ENCODE results near the gene SHC4. TPM values are rescaled to one million over a fixed set of nuclear protein-coding genes. Genes with fewer than 3 reads are reported as not detected.

SHC4 gene
- total RNA-seq, 1 experiment from 2014 or later, result not detected

DNA sequence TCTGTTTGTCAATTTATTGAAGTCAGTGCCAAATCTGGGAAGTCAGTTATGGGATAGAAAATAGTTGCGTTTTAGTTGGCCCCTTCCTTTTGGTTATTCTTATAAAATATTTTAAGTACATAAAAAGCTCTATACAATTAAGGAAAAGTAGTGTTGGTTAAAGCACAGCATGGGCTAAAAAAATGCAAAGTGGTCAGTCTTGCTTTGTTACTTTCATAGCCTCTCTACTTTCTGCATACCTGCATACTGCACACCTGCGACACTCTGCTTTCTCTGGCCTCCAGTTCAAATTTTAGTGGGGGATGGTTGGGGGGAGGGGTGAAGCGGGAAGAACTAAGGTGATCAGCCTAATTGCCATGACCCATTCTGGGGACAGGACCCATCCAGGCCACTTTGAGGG, 21.8 kb upstream of the SHC4 start:
- Mint-ChIP-seq H3K36me3 (ENCODE audit: insufficient read depth, unreplicated experiment) (peaks cover 7% of the 10 kb centered on the region), H3K27me3 (ENCODE audit: insufficient read depth, unreplicated experiment) (no peaks in the 10 kb centered on the region), H3K4me1 (ENCODE audit: low read depth, unreplicated experiment) (no peaks in the 10 kb centered on the region), H3K27ac (ENCODE audit: unreplicated experiment) (no peak overlapping the region), H3K4me3 (ENCODE audit: unreplicated experiment) (no peak overlapping the region), H3K9me3 (ENCODE audit: unreplicated experiment) (no peaks in the 10 kb centered on the region)
- CTCF ChIA-PET, result no interaction called here
- intact Hi-C loops (cut with micrococcal nuclease; ENCODE audit: unreplicated experiment), result no loop called here
- Histone ChIP-seq H3K4me3 (ENCODE audit: low read depth, low read length) (no peak overlapping the region), H3K36me3 (ENCODE audit: control insufficient read depth, insufficient read depth, low read length) (no peaks in the 10 kb centered on the region), H3K27me3 (replicated peaks; ENCODE audit: control insufficient read depth, insufficient read depth, low read length) (no peaks in the 10 kb centered on the region), H3K9me3 (no peaks in the 10 kb centered on the region), H3K4me1 (no peaks in the 10 kb centered on the region)
- TF ChIP-seq, protein P1, sequence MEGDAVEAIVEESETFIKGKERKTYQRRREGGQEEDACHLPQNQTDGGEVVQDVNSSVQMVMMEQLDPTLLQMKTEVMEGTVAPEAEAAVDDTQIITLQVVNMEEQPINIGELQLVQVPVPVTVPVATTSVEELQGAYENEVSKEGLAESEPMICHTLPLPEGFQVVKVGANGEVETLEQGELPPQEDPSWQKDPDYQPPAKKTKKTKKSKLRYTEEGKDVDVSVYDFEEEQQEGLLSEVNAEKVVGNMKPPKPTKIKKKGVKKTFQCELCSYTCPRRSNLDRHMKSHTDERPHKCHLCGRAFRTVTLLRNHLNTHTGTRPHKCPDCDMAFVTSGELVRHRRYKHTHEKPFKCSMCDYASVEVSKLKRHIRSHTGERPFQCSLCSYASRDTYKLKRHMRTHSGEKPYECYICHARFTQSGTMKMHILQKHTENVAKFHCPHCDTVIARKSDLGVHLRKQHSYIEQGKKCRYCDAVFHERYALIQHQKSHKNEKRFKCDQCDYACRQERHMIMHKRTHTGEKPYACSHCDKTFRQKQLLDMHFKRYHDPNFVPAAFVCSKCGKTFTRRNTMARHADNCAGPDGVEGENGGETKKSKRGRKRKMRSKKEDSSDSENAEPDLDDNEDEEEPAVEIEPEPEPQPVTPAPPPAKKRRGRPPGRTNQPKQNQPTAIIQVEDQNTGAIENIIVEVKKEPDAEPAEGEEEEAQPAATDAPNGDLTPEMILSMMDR (IDR thresholded peaks at IDR 0.05; ENCODE audit: insufficient read depth in 1 of 2, low read depth in 1 of 2, low read length in 1 of 2, severe bottlenecking in 1 of 2, unreplicated experiment in 1 of 2), result no peak
- no peak for DNase-seq
- POLR2A ChIA-PET, result no interaction called here
- no TSS peak for BruUV-seq (replicated peaks)

DNA sequence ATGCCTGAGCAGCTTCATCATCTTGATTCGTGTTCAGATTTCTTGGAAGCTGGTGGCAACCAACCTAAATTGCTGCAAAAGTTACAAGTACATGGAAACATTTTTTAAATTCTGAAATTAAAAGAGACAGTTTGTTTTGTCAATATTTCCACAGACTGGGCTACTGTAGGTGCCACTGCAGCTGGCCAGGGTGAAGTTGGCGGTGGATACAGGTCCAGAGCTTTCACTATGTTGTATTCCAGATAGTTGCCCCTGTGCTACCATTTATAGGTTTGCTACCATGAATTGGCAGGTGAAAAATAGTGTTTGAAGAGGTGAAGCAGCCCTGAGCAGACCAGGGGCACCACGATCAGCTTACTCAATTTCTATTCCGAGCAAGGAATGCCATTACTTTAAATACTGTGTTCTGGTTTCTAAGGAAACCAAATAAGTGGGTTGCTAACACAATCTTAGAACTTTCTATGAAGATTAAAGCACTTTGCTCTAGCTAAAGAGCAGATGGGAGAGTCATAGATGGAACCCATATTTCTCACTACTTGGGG, 21.2 kb upstream of the SHC4 start:
- no peak overlapping the region for H3K27ac Mint-ChIP-seq (ENCODE audit: unreplicated experiment)
- BruUV-seq (replicated peaks), result no TSS peak
- Histone ChIP-seq H3K4me1 (no peaks in the 10 kb centered on the region), H3K9me3 (no peaks in the 10 kb centered on the region), H3K4me3 (ENCODE audit: low read depth, low read length) (no peak overlapping the region), H3K27me3 (replicated peaks; ENCODE audit: control insufficient read depth, insufficient read depth, low read length) (no peaks in the 10 kb centered on the region), H3K36me3 (ENCODE audit: control insufficient read depth, insufficient read depth, low read length) (no peaks in the 10 kb centered on the region)
- TF ChIP-seq, protein P1 (IDR thresholded peaks at IDR 0.05; ENCODE audit: insufficient read depth in 1 of 2, low read depth in 1 of 2, low read length in 1 of 2, severe bottlenecking in 1 of 2, unreplicated experiment in 1 of 2), result no peak
- H3K9me3 Mint-ChIP-seq (ENCODE audit: unreplicated experiment), result no peaks in the 10 kb centered on the region
- no peaks in the 10 kb centered on the region for H3K4me1 Mint-ChIP-seq (ENCODE audit: low read depth, unreplicated experiment)
- H3K27me3 Mint-ChIP-seq (ENCODE audit: insufficient read depth, unreplicated experiment), result no peaks in the 10 kb centered on the region
- CTCF ChIA-PET, result no interaction called here
- no peak overlapping the region for H3K4me3 Mint-ChIP-seq (ENCODE audit: unreplicated experiment)
- no peak for DNase-seq
- intact Hi-C loops (cut with micrococcal nuclease; ENCODE audit: unreplicated experiment), result no loop called here
- peaks cover 7% of the 10 kb centered on the region for H3K36me3 Mint-ChIP-seq (ENCODE audit: insufficient read depth, unreplicated experiment)
- POLR2A ChIA-PET, result no interaction called here

DNA sequence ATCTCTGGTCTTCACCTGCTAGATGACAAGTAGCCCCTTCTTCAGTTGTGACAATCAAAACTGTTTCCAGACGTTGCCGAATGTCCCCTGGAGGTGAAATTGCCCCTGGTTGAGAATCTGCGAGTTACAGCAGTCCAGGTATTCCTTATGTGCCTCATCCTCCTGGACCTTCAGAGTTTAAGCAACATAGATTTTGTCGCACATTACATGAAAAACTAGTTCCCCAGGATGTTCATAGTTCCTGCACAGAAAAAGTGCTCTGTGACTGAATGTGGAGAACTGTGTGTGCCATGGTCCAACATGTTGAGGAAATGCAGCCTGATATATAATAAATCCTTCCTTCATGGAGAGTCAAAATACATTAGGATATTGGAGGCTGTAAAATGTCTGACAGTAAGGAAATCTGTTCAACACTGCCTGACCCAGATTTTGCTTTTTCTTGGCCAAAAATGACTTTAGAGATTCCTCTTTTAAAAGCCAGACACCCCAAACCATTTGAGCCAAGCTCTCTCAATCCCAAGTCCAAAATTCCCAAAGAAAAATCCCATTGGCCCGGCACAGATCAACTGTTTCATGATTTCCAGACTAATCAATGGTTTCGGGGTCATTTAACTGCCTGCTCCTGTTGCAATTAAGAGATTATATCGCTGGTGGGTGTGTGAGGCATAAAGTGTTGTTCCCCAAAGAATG, 20.4 kb upstream of the SHC4 start:
- no peak overlapping the region for H3K4me3 Mint-ChIP-seq (ENCODE audit: unreplicated experiment)
- BruUV-seq (replicated peaks), result no TSS peak
- H3K36me3 ChIP-seq (ENCODE audit: control insufficient read depth, insufficient read depth, low read length), result no peaks in the 10 kb centered on the region
- no peak overlapping the region for H3K4me3 ChIP-seq (ENCODE audit: low read depth, low read length)
- H3K27me3 Mint-ChIP-seq (ENCODE audit: insufficient read depth, unreplicated experiment), result no peaks in the 10 kb centered on the region
- H3K9me3 ChIP-seq, result no peaks in the 10 kb centered on the region
- no peaks in the 10 kb centered on the region for H3K4me1 Mint-ChIP-seq (ENCODE audit: low read depth, unreplicated experiment)
- no peaks in the 10 kb centered on the region for H3K27me3 ChIP-seq (replicated peaks; ENCODE audit: control insufficient read depth, insufficient read depth, low read length)
- ChIA-PET CTCF (no interaction called here), POLR2A (no interaction called here)
- no peaks in the 10 kb centered on the region for H3K9me3 Mint-ChIP-seq (ENCODE audit: unreplicated experiment)
- intact Hi-C loops (cut with micrococcal nuclease; ENCODE audit: unreplicated experiment), result no loop called here
- peaks cover 7% of the 10 kb centered on the region for H3K36me3 Mint-ChIP-seq (ENCODE audit: insufficient read depth, unreplicated experiment)
- DNase-seq, result no peak
- H3K4me1 ChIP-seq, result no peaks in the 10 kb centered on the region
- H3K27ac Mint-ChIP-seq (ENCODE audit: unreplicated experiment), result no peak overlapping the region
- TF ChIP-seq, protein P1 (IDR thresholded peaks at IDR 0.05; ENCODE audit: insufficient read depth in 1 of 2, low read depth in 1 of 2, low read length in 1 of 2, severe bottlenecking in 1 of 2, unreplicated experiment in 1 of 2), result no peak
